AG20443 (cell line): Measurements from ENCODE around the gene SLK.

Source experiments
- DNase-seq: peaks from one replicate; pipeline ENCODE4 v3.0.0; 2012; ENCODE audit warnings: low spot score, mixed read lengths

Gene SLK

GRCh38 chr10:104054430-104054829 is 87.5 kb downstream of the SLK start:
- peak; percentile 90 for DNase-seq

DNA sequence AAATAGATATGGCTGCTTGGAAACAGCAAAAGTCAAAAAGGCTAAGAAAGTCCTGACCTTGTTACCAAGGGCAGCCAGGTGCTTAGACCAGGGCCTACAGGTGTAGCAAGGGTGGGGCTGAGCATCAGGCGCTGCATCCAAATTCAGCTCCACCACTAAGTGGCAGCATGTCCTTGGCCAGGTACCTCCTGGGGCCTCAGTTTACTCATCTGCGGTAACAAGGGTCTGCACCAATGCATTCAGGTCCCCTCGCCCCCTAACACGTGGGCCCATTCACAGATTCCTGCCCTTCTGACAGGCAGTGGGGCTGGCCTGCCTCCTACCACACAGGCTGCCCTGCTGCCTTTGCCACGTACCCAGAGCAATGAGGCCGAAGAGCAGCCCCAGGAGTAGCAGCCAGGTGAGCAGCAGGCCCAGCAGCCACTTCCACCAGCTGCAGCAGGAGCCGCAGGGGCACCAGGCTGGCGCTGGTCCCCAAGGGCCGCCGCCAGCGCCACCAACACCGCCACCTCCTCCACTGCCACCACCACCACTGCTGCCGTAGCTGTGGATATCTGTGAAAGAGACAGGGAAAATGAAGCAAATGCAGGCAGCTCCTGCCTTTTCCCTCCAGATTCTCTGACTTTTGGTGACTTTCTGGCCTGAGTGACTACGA is 89.8 kb downstream of the SLK start:
- DNase-seq: no peak

DNA sequence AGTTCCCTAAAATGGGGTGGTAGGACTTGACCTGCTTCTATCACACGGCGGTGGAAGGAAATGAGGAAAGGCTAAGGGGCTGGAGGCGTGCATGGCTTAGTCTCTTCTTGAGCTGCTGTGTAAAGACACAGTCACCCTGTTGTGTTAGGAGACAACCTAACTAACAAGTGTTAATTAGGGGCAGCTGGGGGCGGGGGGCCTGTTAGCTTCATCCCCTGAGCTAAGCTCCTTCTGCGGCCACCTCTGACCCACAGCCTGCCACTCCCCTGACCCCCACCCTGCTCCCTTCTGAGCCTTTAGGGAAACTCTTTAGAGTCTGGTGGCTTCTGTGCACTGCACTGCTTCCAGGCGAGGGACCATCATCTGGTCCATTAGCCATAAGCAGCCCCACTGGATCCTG is 90.8 kb downstream of the SLK start:
- no peak for DNase-seq

DNA sequence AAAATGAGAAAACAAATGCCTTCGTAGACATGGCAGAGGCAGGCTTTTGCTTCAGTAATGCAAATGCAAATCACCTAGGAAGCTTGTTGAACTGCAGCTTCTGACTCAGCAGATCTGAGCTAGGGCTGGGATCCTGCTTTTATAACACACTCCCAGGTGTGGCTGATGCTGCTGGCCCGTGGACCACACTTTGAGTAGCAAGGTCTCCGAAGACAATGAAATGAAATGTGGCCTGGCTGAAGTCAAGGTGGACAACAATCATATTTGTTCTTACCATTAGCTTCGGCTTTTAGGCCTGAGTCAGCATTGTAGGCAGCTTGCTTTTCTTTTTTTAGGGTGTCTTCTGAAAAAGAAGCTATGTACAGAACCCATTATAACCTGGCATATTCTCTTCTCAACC is 92.4 kb downstream of the SLK start:
- no peak for DNase-seq

- DNase-seq: no peak
These were observed 94.3 kb downstream of the SLK start for GRCh38 chr10:104061196-104061595.

DNA sequence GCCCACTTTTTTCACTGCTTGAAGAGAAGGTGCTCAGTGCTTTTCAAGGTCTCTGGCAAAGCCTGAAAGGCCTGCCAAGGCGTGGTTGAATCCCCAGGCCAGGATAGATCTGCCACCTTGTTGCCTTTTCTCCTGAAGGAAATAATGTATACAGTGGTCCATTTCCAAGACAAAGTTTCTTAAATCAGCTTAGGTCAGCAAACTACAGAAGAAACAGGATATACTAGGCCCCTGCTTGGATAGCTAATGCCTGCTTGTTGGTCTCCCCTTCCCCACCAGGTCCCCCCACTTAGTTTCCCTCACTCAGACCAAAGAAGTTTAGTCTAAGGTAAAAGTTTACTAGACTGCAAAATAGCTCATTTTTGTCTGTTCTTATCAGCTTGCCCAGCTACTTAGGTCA is 98.8 kb downstream of the SLK start:
- no peak for DNase-seq

DNA sequence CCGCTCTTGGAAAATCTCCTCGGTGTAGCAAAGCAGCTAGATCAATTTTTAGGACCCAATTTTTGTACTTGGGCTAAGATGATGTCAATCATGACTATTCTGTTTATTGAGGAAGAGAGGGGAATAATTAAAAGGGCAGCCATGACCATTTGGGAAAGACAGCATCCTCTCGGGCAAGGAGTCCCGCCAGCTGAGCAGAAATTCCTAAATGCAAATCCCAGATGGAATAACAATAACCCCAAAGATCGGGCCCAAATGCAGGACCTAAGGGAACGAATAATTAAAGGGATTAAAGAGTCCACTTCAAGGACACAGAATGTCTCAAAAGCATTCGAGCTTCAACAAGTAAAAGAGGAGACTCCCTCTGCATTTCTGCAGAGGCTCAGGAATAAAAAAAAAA is 100.0 kb downstream of the SLK start:
- DNase-seq: no peak

GRCh38 chr10:104067525-104067924 is 100.6 kb downstream of the SLK start:
- no peak for DNase-seq

DNA sequence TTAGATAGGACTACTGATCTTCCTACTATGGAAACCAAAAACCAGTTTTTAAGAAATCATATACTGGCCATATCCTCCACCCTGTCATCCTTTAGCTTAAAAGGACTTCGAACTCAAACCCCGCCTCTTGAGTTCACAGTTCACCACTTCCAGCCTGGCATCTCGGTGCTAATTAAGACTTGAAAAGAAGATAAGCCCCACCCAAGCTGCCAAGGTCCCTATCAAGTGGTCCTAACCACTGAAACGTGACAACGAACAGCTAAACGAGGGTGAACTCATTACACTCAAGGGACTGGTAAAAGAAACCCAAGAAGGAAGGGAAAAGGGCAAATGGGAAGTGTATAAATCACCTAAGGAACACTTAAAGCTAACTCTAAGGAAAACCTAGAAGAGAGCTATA is 102.7 kb downstream of the SLK start:
- DNase-seq: no peak

- DNase-seq: peak; percentile 34
These were observed 105.8 kb downstream of the SLK start for GRCh38 chr10:104072786-104073185.

- DNase-seq: no peak
These were observed 107.6 kb downstream of the SLK start for GRCh38 chr10:104074505-104074904.

DNA sequence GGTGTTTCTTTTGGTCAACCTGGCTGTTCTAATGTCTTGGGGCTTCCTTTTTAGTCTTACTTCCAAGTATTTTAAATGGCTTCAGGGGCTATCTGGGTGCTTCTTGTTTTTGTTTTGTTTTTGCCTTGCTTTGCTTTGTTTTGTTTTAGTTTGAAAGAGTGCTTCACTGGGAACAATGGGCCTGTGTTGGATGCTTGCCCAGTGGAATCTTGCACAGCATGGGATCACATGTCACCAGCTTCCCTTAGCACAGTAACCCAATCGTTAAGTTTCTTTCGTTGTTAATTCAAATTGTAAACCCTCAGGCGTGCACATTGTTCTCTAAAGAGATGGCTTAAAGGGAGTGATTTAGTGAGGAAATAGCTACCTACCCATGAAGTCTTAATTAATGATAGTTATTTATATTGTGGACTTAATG is 109.8 kb downstream of the SLK start:
- peak; percentile 30 for DNase-seq

- no peak for DNase-seq
These were observed 110.3 kb downstream of the SLK start for GRCh38 chr10:104077247-104077646.

GRCh38 chr10:104077663-104078151 is 110.8 kb downstream of the SLK start:
- no peak for DNase-seq
